OCI-LY7 (cell line): ENCODE measurements around the gene GRAMD1B. TPM values are rescaled to one million over a fixed set of nuclear protein-coding genes. Genes with fewer than 3 reads are reported as not detected.

ENCODE experiments used
- BruUV-seq: library from RNA; stranded (reverse); fragments of 400-500 nt; replicated peaks from 2 replicates; lab custom pipeline; 2021; lab: Mats Ljungman, UMichigan
- CTCF ChIA-PET: fragments of 300-600 bp; sonication (Branson Sonifier 250); formaldehyde crosslinking; loops from one replicate; lab custom pipeline; 2022; ENCODE audit warnings: antibody characterized with exemption; ENCODE audit not compliant: unreplicated experiment; lab: Charles Lee
- POLR2A ChIA-PET: fragments of 300-600 bp; sonication (Branson Sonifier 250); formaldehyde crosslinking; loops from one replicate; lab custom pipeline; 2022; ENCODE audit warnings: antibody characterized with exemption; lab: Charles Lee
- DNase-seq: peaks from one replicate; pipeline ENCODE4 v3.0.0-alpha.2; 2015; ENCODE audit warnings: low spot score
- H2AFZ ChIP-seq: fragments of 200-600 bp; sonication (generic), shearing (Covaris generic); 2 replicates; pipeline ENCODE4 v1.6.1; 2014; ENCODE audit warnings: mild to moderate bottlenecking, antibody characterized with exemption, low read length, moderate library complexity
- H3K27ac ChIP-seq: fragments of 200-600 bp; sonication (generic); 2 replicates; pipeline ENCODE4 v1.5.1; 2014; ENCODE audit warnings: mixed run types, low read depth, mild to moderate bottlenecking, moderate library complexity, low read length, inconsistent platforms; ENCODE audit not compliant: poor library complexity, severe bottlenecking
- H3K36me3 ChIP-seq: fragments of 200-600 bp; sonication (generic); 2 replicates; pipeline ENCODE4 v1.6.1; 2014; ENCODE audit warnings: mild to moderate bottlenecking, antibody characterized with exemption, low read length, moderate library complexity, mixed read lengths; ENCODE audit not compliant: insufficient read depth
- H3K4me1 ChIP-seq: fragments of 200-600 bp; sonication (generic); 2 replicates; pipeline ENCODE4 v1.5.1; 2014; ENCODE audit warnings: mild to moderate bottlenecking, low read length; ENCODE audit not compliant: insufficient read depth, poor library complexity, severe bottlenecking
- H3K4me2 ChIP-seq: fragments of 200-600 bp; sonication (generic); 2 replicates; pipeline ENCODE4 v1.6.1; 2014; ENCODE audit warnings: mild to moderate bottlenecking, low read length
- H3K4me3 ChIP-seq: fragments of 200-600 bp; sonication (generic); 2 replicates; pipeline ENCODE4 v1.5.1; 2014; ENCODE audit warnings: mild to moderate bottlenecking, low read depth, low read length; ENCODE audit not compliant: poor library complexity, severe bottlenecking
- H3K79me2 ChIP-seq: fragments of 200-600 bp; sonication (generic); 2 replicates; pipeline ENCODE4 v1.6.1; 2016; ENCODE audit warnings: low read depth, mild to moderate bottlenecking, low read length, moderate library complexity, mixed read lengths; ENCODE audit not compliant: insufficient read depth
- H3K9me2 ChIP-seq: fragments of 200-600 bp; sonication (generic); 2 replicates; pipeline ENCODE4 v1.6.1; 2016; ENCODE audit warnings: mild to moderate bottlenecking, low read length, mixed read lengths; ENCODE audit not compliant: insufficient read depth
- H3K9me3 ChIP-seq: fragments of 200-600 bp; sonication (generic); 2 replicates; pipeline ENCODE4 v1.6.1; 2014; ENCODE audit warnings: mild to moderate bottlenecking, mixed run types, low read length, mixed read lengths
- H4K20me1 ChIP-seq: fragments of 200-600 bp; sonication (generic); 2 replicates; pipeline ENCODE4 v1.6.1; 2014; ENCODE audit warnings: mild to moderate bottlenecking, antibody characterized with exemption, low read length, moderate library complexity, mixed read lengths; ENCODE audit not compliant: insufficient read depth
- EZH2phosphoT487 ChIP-seq: fragments of 200-600 bp; sonication (generic); IDR thresholded peaks from 2 replicates; pipeline ENCODE4 v1.6.1; 2018; ENCODE audit warnings: low read depth, borderline replicate concordance, mild to moderate bottlenecking, mixed run types, antibody characterized with exemption, low read length, moderate library complexity, mixed read lengths
- intact Hi-C: fragments of 100-400 bp; cut with micrococcal nuclease; formaldehyde crosslinking; loops from one replicate; pipeline ENCODE4 v1.10.0; 2022; ENCODE audit not compliant: unreplicated experiment
- total RNA-seq, 2 experiments: library from RNA; depleted of rRNA in 1 of 2; stranded (reverse); fragments of >200 nt in 1 of 2; shearing (Covaris generic) in 1 of 2; gene quantifications; 2 replicates each; pipeline ENCODE4 v1.2.3, GENCODE V29; 2014 to 2022
- TF ChIP-seq, protein P1 (sequence below): fragments of 200-600 bp; sonication (generic); conservative IDR thresholded peaks from 2 replicates; pipeline ENCODE4 v1.5.1; 2014; ENCODE audit warnings: mild to moderate bottlenecking, antibody characterized with exemption, low read length, moderate library complexity, mixed read lengths

Gene GRAMD1B
- total RNA-seq, 2 experiments from 2014 or later, result 0.16 TPM; not detected in 1

- TF ChIP-seq, protein P1, sequence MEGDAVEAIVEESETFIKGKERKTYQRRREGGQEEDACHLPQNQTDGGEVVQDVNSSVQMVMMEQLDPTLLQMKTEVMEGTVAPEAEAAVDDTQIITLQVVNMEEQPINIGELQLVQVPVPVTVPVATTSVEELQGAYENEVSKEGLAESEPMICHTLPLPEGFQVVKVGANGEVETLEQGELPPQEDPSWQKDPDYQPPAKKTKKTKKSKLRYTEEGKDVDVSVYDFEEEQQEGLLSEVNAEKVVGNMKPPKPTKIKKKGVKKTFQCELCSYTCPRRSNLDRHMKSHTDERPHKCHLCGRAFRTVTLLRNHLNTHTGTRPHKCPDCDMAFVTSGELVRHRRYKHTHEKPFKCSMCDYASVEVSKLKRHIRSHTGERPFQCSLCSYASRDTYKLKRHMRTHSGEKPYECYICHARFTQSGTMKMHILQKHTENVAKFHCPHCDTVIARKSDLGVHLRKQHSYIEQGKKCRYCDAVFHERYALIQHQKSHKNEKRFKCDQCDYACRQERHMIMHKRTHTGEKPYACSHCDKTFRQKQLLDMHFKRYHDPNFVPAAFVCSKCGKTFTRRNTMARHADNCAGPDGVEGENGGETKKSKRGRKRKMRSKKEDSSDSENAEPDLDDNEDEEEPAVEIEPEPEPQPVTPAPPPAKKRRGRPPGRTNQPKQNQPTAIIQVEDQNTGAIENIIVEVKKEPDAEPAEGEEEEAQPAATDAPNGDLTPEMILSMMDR, result no peak
- TF ChIP-seq EZH2phosphoT487, result no peak
- ChIA-PET CTCF (no interaction called here), POLR2A (interaction anchor here (0.6 kb wide), 1 partner anchor 18 kb away, joined by 7 read pairs; no protein-coding TSS in a partner anchor)
- Histone ChIP-seq H3K9me3 (no peaks in the 10 kb centered on the region), H3K79me2 (no peaks in the 10 kb centered on the region), H2AFZ (no peak overlapping the region), H3K4me1 (no peaks in the 10 kb centered on the region), H3K36me3 (no peaks in the 10 kb centered on the region), H3K4me3 (no peak overlapping the region), H3K27ac (no peak overlapping the region), H3K9me2 (no peaks in the 10 kb centered on the region), H4K20me1 (no peaks in the 10 kb centered on the region), H3K4me2 (no peak overlapping the region)
- intact Hi-C loops, result no loop called here
- BruUV-seq, result no TSS peak
- no peak for DNase-seq
Measured at GRCh38 chr11:123451183-123451781, 21.2 kb downstream of the GRAMD1B start.

DNA sequence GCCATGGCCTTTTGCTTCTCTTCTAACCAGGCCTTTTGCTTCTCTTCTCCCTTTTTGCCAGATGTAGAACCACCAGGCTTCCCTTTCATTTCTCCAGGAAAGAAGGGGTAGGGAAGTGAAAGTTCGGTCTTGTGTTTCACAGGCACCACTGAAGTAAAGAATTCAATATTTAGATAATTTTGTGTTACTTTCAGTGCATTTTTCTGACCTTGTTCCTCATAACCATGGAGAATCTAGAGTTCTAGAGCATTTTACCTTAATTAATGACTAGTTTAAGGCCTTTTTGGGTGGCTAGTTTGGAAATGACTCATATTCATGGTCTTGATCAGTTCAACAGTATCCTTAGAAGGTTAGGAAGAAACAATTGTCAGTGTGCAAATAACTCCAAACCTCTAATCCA is 22.7 kb downstream of the GRAMD1B start:
- Histone ChIP-seq H3K79me2 (no peaks in the 10 kb centered on the region), H3K36me3 (no peaks in the 10 kb centered on the region), H3K27ac (no peak overlapping the region), H3K9me3 (no peaks in the 10 kb centered on the region), H2AFZ (no peak overlapping the region), H3K4me3 (no peak overlapping the region), H3K9me2 (no peaks in the 10 kb centered on the region), H3K4me2 (no peak overlapping the region; the same call in 1 of the 2 replicates), H3K4me1 (peaks cover 4% of the 10 kb centered on the region), H4K20me1 (no peaks in the 10 kb centered on the region)
- intact Hi-C loops, result no loop called here
- DNase-seq, result no peak
- ChIA-PET POLR2A (no interaction called here), CTCF (no interaction called here)
- TF ChIP-seq, protein P1, result no peak
- no peak for TF ChIP-seq EZH2phosphoT487
- no TSS peak for BruUV-seq

GRCh38 chr11:123454060-123454651 is 24.1 kb downstream of the GRAMD1B start:
- no peak overlapping the region for H3K4me2 ChIP-seq
- intact Hi-C loops, result no loop called here
- no peak for DNase-seq

More at GRCh38 chr11:123454060-123454651, 24.1 kb downstream of the GRAMD1B start:
- Histone ChIP-seq H3K9me2 (no peaks in the 10 kb centered on the region), H3K27ac (no peak overlapping the region), H3K36me3 (no peaks in the 10 kb centered on the region), H2AFZ (peak overlapping the region; percentile 22; the same call in 1 of the 2 replicates), H3K4me3 (no peak overlapping the region), H3K9me3 (no peaks in the 10 kb centered on the region), H4K20me1 (no peaks in the 10 kb centered on the region), H3K79me2 (no peaks in the 10 kb centered on the region), H3K4me1 (peaks cover 4% of the 10 kb centered on the region)
- ChIA-PET POLR2A (no interaction called here), CTCF (no interaction called here)
- TF ChIP-seq EZH2phosphoT487, result no peak
- BruUV-seq, result no TSS peak
